Muscle layer of colon (tissue), 2 donors: ENCODE data around the gene GJD3.

ENCODE experiments used
- H3K27ac ChIP-seq: one replicate; pipeline ENCODE4 v1.7.0; 2013; ENCODE audit warnings: low read depth, mild to moderate bottlenecking, low read length, moderate library complexity
- H3K27me3 ChIP-seq, 2 donors: one replicate each; pipeline ENCODE4 v1.7.0; 2013; ENCODE audit warnings: low read length in 2 of 2, mild to moderate bottlenecking in 2 of 2; ENCODE audit not compliant: insufficient read depth in 2 of 2, control insufficient read depth in 1 of 2
- H3K36me3 ChIP-seq: one replicate; pipeline ENCODE4 v1.7.0; 2013; ENCODE audit warnings: mild to moderate bottlenecking, low read length; ENCODE audit not compliant: insufficient read depth
- H3K4me1 ChIP-seq: one replicate; pipeline ENCODE4 v1.7.0; 2013; ENCODE audit warnings: mild to moderate bottlenecking, low read length; ENCODE audit not compliant: insufficient read depth
- H3K4me3 ChIP-seq, 2 donors: one replicate each; pipeline ENCODE4 v1.7.0; 2013; ENCODE audit warnings: low read length in 2 of 2, low read depth in 1 of 2, mild to moderate bottlenecking in 1 of 2, moderate library complexity in 1 of 2
- H3K9ac ChIP-seq: one replicate; pipeline ENCODE4 v1.7.0; 2013; ENCODE audit warnings: low read length
- H3K9me3 ChIP-seq: one replicate; pipeline ENCODE4 v1.7.0; 2013; ENCODE audit warnings: mild to moderate bottlenecking, low read length
- donor health status: abdominal sarcoma.
- donor health status: Adenocarcinoma of cecum.

The GJD3 gene

GRCh38 chr17:40316571-40317344 is 47.8 kb downstream of the GJD3 start:
- Histone ChIP-seq H3K27me3 (no peaks in the 10 kb centered on the region), H3K36me3 (no peaks in the 10 kb centered on the region), H3K9ac (peak overlapping the region; percentile 60), H3K4me3 (peak overlapping the region; percentile 43 to 83), H3K27ac (peak overlapping the region; percentile 85), H3K9me3 (no peaks in the 10 kb centered on the region), H3K4me1 (peaks cover 86% of the 10 kb centered on the region)

- peak overlapping the region; percentile 20 for H3K27ac ChIP-seq
- no peaks in the 10 kb centered on the region for H3K36me3 ChIP-seq
- no peak overlapping the region for H3K9ac ChIP-seq
- H3K4me3 ChIP-seq: peak overlapping the region in 1 of 2 donors; percentile 18
- H3K4me1 ChIP-seq: peaks cover 86% of the 10 kb centered on the region
- H3K27me3 ChIP-seq: no peaks in the 10 kb centered on the region
- H3K9me3 ChIP-seq: no peaks in the 10 kb centered on the region
Measured at GRCh38 chr17:40315678-40316570, 48.6 kb downstream of the GJD3 start.

GRCh38 chr17:40315206-40315605 is 49.3 kb downstream of the GJD3 start:
- Histone ChIP-seq H3K27ac (peak overlapping the region; percentile 20), H3K4me1 (peaks cover 86% of the 10 kb centered on the region), H3K4me3 (no peak overlapping the region), H3K9me3 (no peaks in the 10 kb centered on the region), H3K27me3 (no peaks in the 10 kb centered on the region), H3K36me3 (no peaks in the 10 kb centered on the region), H3K9ac (no peak overlapping the region)

- H3K36me3 ChIP-seq: no peaks in the 10 kb centered on the region
- peaks cover 86% of the 10 kb centered on the region for H3K4me1 ChIP-seq
- H3K9me3 ChIP-seq: no peaks in the 10 kb centered on the region
- no peak overlapping the region for H3K4me3 ChIP-seq
- H3K27me3 ChIP-seq: no peaks in the 10 kb centered on the region
- no peak overlapping the region for H3K27ac ChIP-seq
- H3K9ac ChIP-seq: no peak overlapping the region
Measured at GRCh38 chr17:40314584-40314956, 50.0 kb downstream of the GJD3 start.

GRCh38 chr17:40313668-40314583 is 50.6 kb downstream of the GJD3 start:
- H3K4me3 ChIP-seq: no peak overlapping the region
- no peak overlapping the region for H3K27ac ChIP-seq
- no peaks in the 10 kb centered on the region for H3K27me3 ChIP-seq
- peaks cover 86% of the 10 kb centered on the region for H3K4me1 ChIP-seq
- no peaks in the 10 kb centered on the region for H3K9me3 ChIP-seq
- H3K36me3 ChIP-seq: no peaks in the 10 kb centered on the region
- H3K9ac ChIP-seq: no peak overlapping the region
